Measurements from ENCODE around the gene WFDC12.
"Not testable (repeated sequence)": the region's sequence is repeated elsewhere in the genome, so short reads cannot be mapped to it uniquely, and the experiment has no call there.

The WFDC12 gene, protein sequence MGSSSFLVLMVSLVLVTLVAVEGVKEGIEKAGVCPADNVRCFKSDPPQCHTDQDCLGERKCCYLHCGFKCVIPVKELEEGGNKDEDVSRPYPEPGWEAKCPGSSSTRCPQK

DNA sequence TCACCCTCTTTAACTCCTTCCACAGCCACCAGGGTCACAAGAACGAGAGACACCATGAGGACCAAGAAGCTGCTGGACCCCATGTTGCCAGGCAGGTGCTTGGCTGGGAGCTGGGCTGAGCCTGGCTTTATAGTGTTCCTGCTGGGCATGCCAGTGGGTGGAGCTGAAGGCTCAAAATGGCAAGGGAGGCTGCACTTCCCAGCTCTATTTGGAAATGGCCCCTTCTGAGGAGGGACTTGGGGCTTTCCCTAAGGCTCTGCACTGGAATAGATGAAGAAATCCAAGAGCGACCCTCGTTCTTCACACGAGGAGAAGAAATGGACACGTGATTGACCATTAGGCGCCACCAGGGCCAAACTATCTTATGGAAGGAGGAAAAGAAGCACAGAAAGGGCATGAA lies at the start of gene WFDC12:
Gene WFDC12, minus strand, starts transcription at position 101 of the 400 bp plus-strand sequence. Its CDS starts 18 bp downstream, at position 83.
- no peaks in the 10 kb centered on the region for H3K36me3 ChIP-seq (replicated peaks)
- in situ Hi-C loops (cut with MboI; ENCODE audit: low sequenced_read_pairs): no loop called here
- H3K4me1 ChIP-seq: no peaks in the 10 kb centered on the region
- no peak within 1 kb of the TSS for H3K4me3 ChIP-seq
- H3K27me3 ChIP-seq (ENCODE audit: low read depth): peaks cover 12% of the 10 kb centered on the region
- no peaks in the 10 kb centered on the region for H3K9me3 ChIP-seq
- no peak for DNase-seq (ENCODE audit: low spot score in 2 of 2)

DNA sequence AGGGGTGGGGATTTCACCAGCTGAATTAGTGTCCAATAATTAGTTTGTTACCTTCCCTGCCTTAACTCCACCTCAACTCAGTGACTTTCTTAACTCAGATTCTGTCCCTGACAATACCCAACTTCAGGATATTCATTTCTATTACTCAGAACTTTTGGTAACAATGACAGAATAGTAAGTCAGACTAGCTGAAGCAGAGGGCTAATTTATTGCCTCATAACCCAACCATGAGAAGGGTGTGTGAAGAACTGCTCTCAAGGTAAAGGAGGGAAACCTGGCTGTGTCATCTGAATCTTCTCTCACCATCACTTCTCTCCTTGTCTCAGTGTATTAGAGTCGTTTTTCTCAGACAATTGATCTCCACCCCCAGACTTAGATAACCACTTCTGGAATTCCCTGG lies 49.3 kb upstream of the WFDC12 start:
- H3K9me3 ChIP-seq: no peaks in the 10 kb centered on the region
- no peak overlapping the region for H3K4me3 ChIP-seq
- no peak for DNase-seq (ENCODE audit: low spot score in 2 of 2)
- H3K4me1 ChIP-seq: no peaks in the 10 kb centered on the region
- no peaks in the 10 kb centered on the region for H3K27me3 ChIP-seq (ENCODE audit: low read depth)
- H3K36me3 ChIP-seq (replicated peaks): no peaks in the 10 kb centered on the region
- in situ Hi-C loops (cut with MboI; ENCODE audit: low sequenced_read_pairs): no loop called here

DNA sequence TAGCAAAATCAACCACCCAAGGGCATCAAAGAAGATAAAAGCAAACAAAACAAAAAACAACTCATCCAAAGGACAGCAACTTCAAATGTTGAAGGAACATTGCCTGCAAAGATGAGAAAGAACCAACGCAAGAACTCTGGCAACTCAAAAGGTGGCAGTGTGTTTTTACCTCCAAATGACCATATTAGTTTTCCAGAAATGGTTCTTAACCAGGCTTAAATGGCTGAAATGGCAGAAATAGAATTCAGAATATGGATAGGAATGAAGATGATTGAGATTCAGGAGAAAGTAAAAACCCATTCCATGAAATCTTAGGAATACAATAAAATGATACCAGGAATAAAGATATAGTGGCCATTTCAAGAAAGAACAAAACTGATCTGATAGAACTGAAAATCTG lies 40.6 kb upstream of the WFDC12 start:
- in situ Hi-C loops (cut with MboI; ENCODE audit: low sequenced_read_pairs): no loop called here
- no peaks in the 10 kb centered on the region for H3K27me3 ChIP-seq (ENCODE audit: low read depth)
- DNase-seq (ENCODE audit: low spot score in 2 of 2): no peak
- H3K4me1 ChIP-seq: no peaks in the 10 kb centered on the region
- no peaks in the 10 kb centered on the region for H3K36me3 ChIP-seq (replicated peaks)
- no peak overlapping the region for H3K4me3 ChIP-seq
- no peaks in the 10 kb centered on the region for H3K9me3 ChIP-seq

DNA sequence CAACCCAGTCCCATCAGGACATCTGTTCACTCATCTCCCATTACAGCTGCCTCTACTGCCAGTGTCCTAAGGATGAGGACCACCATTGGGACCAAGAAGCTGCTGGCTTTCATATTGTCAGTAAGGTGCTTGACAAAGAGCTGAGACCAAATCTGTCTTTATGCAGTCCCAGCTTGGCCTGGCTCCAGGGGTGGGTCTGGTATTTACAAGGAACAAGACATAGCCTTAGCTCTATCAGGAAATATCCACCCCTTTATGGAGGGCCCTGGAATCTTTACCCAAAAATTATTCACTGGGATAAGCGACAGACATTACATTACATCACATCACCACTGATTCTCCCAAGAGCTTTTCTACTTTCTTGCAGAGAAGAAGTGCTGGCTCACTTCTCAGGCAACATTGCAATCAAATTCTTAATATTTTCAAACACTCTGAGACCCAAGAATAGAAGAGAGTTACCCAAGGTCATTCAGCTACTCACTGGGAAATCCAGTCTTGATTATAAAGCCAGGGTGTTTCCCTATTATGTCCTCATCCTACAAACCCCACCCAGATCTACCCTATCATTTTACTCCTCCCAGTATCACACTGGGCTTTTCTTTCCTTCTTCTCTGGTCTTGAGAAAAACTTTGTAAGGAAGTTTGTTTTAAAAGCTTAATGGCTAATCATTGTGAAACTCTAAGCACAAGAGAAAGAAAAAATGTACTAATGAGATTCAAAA lies 39.0 kb upstream of the WFDC12 start:
- Histone ChIP-seq H3K36me3 (replicated peaks) (no peaks in the 10 kb centered on the region), H3K4me3 (no peak overlapping the region), H3K9me3 (no peaks in the 10 kb centered on the region), H3K27me3 (ENCODE audit: low read depth) (no peaks in the 10 kb centered on the region), H3K4me1 (no peaks in the 10 kb centered on the region)
- DNase-seq (ENCODE audit: low spot score in 2 of 2): no peak
- in situ Hi-C loops (cut with MboI; ENCODE audit: low sequenced_read_pairs): no loop called here

DNA sequence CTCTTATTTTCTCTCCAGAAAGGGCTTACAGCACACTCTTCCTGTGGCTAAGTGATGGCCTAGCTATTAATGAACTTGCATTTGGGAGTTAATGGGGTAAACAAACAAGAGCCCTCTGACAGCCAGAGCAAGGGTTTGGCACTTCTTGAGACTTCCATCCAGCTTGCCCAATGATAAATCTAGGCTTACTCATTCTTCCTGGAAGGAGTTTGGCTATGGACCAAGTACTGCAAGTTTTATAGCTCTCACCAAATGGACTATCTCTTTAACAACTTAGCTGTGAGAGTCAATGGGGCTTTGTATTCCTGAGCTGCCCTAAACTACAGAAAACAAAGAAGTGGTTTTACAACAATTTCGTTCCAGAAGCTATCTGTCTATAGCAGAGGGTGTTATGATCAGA lies 33.7 kb upstream of the WFDC12 start:
- DNase-seq (ENCODE audit: low spot score in 2 of 2): no peak
- no peaks in the 10 kb centered on the region for H3K4me1 ChIP-seq
- H3K27me3 ChIP-seq (ENCODE audit: low read depth): no peaks in the 10 kb centered on the region
- no peaks in the 10 kb centered on the region for H3K9me3 ChIP-seq
- no peak overlapping the region for H3K4me3 ChIP-seq
- no peaks in the 10 kb centered on the region for H3K36me3 ChIP-seq (replicated peaks)
- in situ Hi-C loops (cut with MboI; ENCODE audit: low sequenced_read_pairs): no loop called here

DNA sequence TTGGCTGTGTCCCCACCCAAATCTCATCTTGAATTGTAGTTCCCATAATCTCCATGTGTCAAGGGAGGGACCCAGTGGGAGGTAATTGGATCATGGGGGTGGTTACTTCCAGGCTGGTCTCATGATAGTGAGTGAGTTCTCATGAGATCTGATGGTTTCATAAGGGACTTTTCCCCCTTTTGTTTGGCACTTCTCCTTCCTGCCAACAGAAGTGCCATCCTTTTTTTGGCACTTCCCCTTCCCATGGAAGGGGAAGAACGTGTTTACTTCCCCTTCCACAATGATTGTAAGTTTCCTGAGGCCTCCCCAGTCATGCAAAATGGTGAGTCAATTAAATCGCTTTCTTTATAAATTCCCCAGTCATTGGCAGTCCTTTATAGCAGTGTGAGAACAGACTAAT lies 32.4 kb upstream of the WFDC12 start:
- Histone ChIP-seq H3K4me1 (no peaks in the 10 kb centered on the region), H3K9me3 (no peaks in the 10 kb centered on the region), H3K36me3 (replicated peaks) (no peaks in the 10 kb centered on the region), H3K27me3 (ENCODE audit: low read depth) (no peaks in the 10 kb centered on the region), H3K4me3 (no peak overlapping the region)
- in situ Hi-C loops (cut with MboI; ENCODE audit: low sequenced_read_pairs): no loop called here
- DNase-seq (ENCODE audit: low spot score in 2 of 2): no peak

DNA sequence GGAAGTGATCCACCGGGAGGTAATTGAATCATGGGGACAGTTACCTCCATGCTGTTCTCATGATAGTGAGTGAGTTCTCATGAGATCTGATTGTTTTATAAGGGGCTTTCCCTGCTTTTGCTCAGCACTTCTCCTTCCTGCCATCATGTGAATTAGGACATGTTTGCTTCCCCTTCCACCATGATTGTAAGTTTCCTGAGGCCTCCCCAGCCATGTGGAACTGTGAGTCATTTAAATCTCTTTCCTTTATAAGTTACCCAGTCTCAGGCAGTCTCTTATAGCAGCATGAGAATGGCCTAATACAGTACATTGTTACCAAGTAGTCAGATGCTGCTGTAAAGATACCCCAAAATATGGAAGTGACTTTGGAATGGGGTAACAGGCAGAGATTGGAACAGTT lies 30.5 kb upstream of the WFDC12 start:
- H3K4me3 ChIP-seq; in situ Hi-C loops (cut with MboI; ENCODE audit: low sequenced_read_pairs); DNase-seq (ENCODE audit: low spot score in 2 of 2); H3K4me1 ChIP-seq; H3K9me3 ChIP-seq; H3K27me3 ChIP-seq (ENCODE audit: low read depth); H3K36me3 ChIP-seq (replicated peaks): not testable (repeated sequence)

DNA sequence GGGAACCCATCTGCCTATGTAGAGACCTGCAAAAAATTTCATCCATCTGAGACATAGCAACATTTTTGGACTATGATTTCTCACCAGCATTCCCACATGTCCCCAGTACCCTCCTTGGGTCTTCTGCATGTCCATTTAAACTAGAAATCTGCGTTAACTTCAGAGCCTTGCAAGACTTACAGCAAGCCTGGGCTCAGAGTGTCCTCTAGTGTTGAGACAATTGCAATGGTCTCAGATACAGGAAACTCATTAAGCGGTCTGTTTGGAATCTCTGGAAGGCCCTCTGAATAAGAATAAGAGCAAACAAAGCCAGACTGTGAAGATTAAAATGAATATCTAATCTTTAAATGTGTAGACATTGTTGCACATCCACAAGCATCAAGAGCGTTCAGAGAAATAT lies 29.9 kb upstream of the WFDC12 start:
- DNase-seq (ENCODE audit: low spot score in 2 of 2): no peak
- Histone ChIP-seq H3K27me3 (ENCODE audit: low read depth) (no peaks in the 10 kb centered on the region), H3K4me1 (no peaks in the 10 kb centered on the region), H3K9me3 (no peaks in the 10 kb centered on the region), H3K4me3 (no peak overlapping the region), H3K36me3 (replicated peaks) (no peaks in the 10 kb centered on the region)
- in situ Hi-C loops (cut with MboI; ENCODE audit: low sequenced_read_pairs): no loop called here

DNA sequence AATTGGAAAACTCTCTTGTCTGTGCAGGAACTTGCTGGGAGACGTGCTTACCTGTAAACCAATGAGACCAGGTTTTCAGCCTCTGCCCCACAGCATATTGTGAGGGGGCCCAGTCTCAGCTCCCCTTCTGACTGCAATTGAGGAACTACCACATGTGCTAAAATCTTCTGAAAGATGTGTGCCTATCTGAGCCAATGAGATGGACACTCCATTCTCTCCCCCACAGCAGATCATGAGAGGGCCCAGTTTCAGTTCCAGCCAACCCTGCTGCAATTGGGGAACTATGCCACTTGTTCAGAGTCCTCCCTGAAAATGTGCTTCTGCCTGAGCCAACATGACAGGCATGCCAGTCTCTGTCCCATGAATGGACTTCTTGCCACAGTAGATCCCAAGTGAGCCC lies 29.5 kb upstream of the WFDC12 start:
- H3K4me1 ChIP-seq: no peaks in the 10 kb centered on the region
- in situ Hi-C loops (cut with MboI; ENCODE audit: low sequenced_read_pairs): no loop called here
- no peak overlapping the region for H3K4me3 ChIP-seq
- H3K9me3 ChIP-seq: no peaks in the 10 kb centered on the region
- H3K36me3 ChIP-seq (replicated peaks): no peaks in the 10 kb centered on the region
- H3K27me3 ChIP-seq (ENCODE audit: low read depth): no peaks in the 10 kb centered on the region
- no peak for DNase-seq (ENCODE audit: low spot score in 2 of 2)

DNA sequence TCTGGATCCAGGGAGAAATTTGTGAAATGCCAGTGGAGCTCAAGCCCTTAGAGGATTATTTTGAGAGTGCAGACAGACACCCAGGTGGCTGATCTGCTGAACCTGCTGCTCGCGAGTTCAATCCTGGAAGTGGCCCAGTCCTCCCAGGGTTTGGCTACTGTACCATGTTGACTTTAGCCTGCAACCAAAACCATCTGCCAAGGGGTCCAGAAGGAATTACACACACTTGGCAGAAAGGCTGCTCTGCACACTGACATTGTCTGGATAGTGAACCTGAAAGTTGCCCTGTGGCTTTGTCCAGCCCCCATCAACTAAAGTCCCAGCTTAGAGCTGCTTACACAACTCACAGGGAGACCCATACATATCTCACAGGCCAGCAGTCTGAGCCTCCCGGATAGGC lies 28.9 kb upstream of the WFDC12 start:
- no peak for DNase-seq (ENCODE audit: low spot score in 2 of 2)
- in situ Hi-C loops (cut with MboI; ENCODE audit: low sequenced_read_pairs): no loop called here
- Histone ChIP-seq H3K4me3 (no peak overlapping the region), H3K36me3 (replicated peaks) (no peaks in the 10 kb centered on the region), H3K9me3 (no peaks in the 10 kb centered on the region), H3K4me1 (no peaks in the 10 kb centered on the region), H3K27me3 (ENCODE audit: low read depth) (no peaks in the 10 kb centered on the region)

DNA sequence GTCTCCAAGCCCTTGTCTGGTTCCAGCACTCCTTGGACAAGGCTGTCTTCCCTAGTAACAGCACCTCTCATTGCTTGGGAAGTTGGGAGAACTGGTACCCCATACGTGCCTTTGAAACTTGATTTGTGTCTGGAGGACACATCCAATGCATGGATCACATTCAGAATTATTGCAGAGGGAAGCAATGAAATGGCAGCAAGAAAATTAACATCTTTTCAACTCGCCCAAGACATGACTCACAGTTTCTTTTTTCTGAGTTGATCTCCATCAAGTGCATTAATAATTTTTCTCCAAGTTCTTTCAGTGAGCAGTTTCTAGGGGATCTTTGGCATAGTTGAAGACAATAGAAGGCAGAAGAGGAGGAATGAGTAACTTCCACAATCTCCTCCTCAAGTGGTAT lies 28.1 kb upstream of the WFDC12 start:
- in situ Hi-C loops (cut with MboI; ENCODE audit: low sequenced_read_pairs): no loop called here
- no peaks in the 10 kb centered on the region for H3K4me1 ChIP-seq
- DNase-seq (ENCODE audit: low spot score in 2 of 2): no peak
- no peaks in the 10 kb centered on the region for H3K9me3 ChIP-seq
- H3K4me3 ChIP-seq: no peak overlapping the region
- H3K36me3 ChIP-seq (replicated peaks): no peaks in the 10 kb centered on the region
- H3K27me3 ChIP-seq (ENCODE audit: low read depth): no peaks in the 10 kb centered on the region

DNA sequence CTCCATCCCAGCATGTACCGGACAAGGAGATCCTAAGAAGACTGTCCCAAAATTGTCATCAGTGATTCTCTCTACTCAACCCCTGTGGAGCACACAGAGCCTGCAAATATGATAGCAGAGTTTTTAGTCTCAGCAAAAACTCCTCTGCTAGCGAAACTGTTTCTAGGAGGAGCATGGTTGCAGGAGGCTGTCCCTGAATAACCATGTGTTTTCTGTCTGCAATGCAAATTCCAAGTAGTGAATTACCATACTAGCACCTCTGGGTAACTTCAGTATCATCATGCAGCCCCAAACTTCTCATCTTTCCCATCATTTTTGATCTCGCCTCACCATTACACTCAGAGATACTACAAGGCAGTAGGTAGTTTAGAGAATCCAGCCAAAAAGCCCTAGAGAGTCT lies 24.8 kb upstream of the WFDC12 start:
- no peak overlapping the region for H3K4me3 ChIP-seq
- H3K27me3 ChIP-seq (ENCODE audit: low read depth): peaks cover 5% of the 10 kb centered on the region
- DNase-seq (ENCODE audit: low spot score in 2 of 2): no peak
- in situ Hi-C loops (cut with MboI; ENCODE audit: low sequenced_read_pairs): no loop called here
- no peaks in the 10 kb centered on the region for H3K36me3 ChIP-seq (replicated peaks)
- H3K4me1 ChIP-seq: no peaks in the 10 kb centered on the region
- H3K9me3 ChIP-seq: no peaks in the 10 kb centered on the region

DNA sequence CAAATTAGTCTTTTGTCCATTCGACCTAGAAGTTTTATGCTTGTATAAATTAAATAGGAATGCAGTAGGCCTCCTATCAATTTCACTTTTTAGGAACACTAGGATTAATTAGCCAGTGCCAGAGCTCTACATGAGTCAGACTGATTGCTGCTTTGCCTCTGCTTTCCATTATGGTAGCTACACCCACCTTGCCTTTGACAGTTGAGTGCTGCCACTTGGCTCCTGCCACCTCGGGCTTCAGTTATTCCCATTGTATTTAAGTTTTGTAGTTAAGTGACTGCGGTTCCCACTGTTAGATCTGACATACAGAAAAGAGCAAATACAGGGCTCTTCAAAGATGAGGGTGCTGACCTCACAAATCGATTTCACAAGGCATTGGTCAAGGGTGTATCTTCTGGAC lies 16.6 kb upstream of the WFDC12 start:
- DNase-seq (ENCODE audit: low spot score in 2 of 2): no peak
- Histone ChIP-seq H3K27me3 (ENCODE audit: low read depth) (peaks cover 9% of the 10 kb centered on the region), H3K4me1 (no peaks in the 10 kb centered on the region), H3K9me3 (no peaks in the 10 kb centered on the region), H3K4me3 (no peak overlapping the region), H3K36me3 (replicated peaks) (no peaks in the 10 kb centered on the region)
- in situ Hi-C loops (cut with MboI; ENCODE audit: low sequenced_read_pairs): no loop called here

DNA sequence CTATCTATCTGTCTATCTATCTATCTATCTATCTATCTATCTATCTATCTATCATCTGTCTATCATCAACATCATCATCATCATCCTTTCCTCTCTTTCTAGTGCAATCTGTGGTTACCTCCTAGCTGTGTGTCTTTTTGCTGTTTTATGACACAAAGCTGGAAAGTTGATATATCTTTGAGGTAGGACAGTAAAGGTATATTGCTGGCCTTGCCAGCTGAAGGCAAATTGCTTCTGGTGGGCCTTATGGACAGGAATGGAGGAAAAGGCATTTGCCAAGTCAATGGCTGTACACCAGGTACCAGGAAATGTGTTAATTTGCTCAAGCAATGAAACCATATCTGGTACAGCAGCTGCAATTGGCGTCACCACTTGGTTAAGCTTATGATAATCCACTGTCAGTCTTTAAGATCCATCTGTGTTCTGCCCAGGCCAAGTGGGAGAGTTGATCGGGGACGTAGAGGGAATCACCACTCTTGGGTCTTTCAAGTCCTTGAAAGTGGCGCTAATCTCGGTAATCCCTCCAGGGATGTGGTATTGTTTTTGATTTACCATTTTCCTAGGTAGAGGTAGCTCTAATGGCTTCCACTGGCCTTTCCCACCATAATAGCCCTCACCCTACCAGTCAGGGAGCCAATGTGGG lies 15.6 kb upstream of the WFDC12 start:
- H3K4me1 ChIP-seq; H3K36me3 ChIP-seq (replicated peaks); H3K4me3 ChIP-seq; H3K27me3 ChIP-seq (ENCODE audit: low read depth); in situ Hi-C loops (cut with MboI; ENCODE audit: low sequenced_read_pairs); DNase-seq (ENCODE audit: low spot score in 2 of 2); H3K9me3 ChIP-seq: not testable (repeated sequence)
